ENCODE data around the gene GMEB2.

The GMEB2 gene

DNA sequence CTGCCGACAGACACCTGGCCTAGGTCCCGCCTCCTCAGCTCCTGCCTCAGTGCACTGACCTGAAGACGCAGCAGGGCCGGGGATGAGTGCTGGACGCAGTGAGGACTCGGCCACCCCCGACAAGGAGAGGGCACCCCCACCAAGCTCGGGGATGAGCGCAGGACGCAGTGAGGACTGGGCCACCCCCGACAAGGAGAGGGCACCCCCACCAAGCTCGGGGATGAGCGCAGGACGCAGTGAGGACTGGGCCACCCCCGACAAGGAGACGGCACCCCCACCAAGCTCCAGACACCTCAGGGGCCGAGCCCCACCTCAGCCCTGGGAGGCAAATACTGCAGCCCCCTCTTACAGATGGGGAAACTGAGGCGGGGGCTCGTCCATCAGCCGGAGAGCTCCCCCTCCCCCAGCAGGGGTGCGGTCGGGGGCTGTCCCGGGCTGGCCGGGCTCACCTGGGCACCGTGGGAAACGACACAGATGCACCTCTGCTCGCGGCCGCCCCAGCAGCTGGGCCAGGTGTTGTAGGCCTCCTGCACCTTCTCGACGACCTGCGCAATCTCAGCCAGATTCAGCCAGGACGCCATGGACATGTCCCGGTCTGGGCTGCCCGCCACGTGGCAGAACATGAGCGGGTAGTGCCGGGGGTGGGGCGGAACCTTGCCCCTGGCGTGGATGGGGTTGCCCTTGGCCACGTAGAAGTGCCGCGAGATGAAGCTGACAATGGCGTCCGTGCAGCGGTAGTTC is 60.3 kb downstream of the GMEB2 start:
- Histone ChIP-seq H3K9me3 (ENCODE audit: control extremely low read depth in 1 of 5, control insufficient read depth in 4 of 5, insufficient read depth in 2 of 5, low read depth in 1 of 5, low read length in 4 of 5) (no peaks in the 10 kb centered on the region), H3K36me3 (ENCODE audit: control insufficient read depth in 4 of 4, insufficient read depth in 4 of 4, low read length in 3 of 4) (peaks cover 0 to 6% (median 0%) of the 10 kb centered on the region in 4 experiments), H3K4me3 (ENCODE audit: control insufficient read depth in 1 of 7, extremely low read depth in 1 of 7, insufficient read depth in 4 of 7, low read depth in 2 of 7, low read length in 6 of 7) (no peak overlapping the region), H3K27me3 (replicated peaks in 2 of 5; ENCODE audit: control insufficient read depth in 4 of 5, insufficient read depth in 5 of 5, low read length in 4 of 5) (peaks cover 0 to 39% (median 4%) of the 10 kb centered on the region in 5 experiments), H3K27ac (ENCODE audit: insufficient read depth in 1 of 2, low read depth in 1 of 2, low read length in 2 of 2, poor library complexity in 1 of 2, severe bottlenecking in 2 of 2) (no peak overlapping the region), H3K4me1 (ENCODE audit: control extremely low read depth in 1 of 4, control insufficient read depth in 4 of 4, insufficient read depth in 4 of 4, low read length in 3 of 4) (peaks cover 0 to 28% (median 25%) of the 10 kb centered on the region in 4 experiments)
- DNase-seq = no peak
- ChIA-PET CTCF (interaction anchor here (1.1 to 1.7 kb wide), 5 partner anchors 10 to 46 kb away, joined by 3 to 4 read pairs (median 3); no protein-coding TSS in a partner anchor), POLR2A (no interaction called here)
- 88% methylated on average over 41 of the region's 46 CpGs for WGBS (ENCODE audit: insufficient coverage)

DNA sequence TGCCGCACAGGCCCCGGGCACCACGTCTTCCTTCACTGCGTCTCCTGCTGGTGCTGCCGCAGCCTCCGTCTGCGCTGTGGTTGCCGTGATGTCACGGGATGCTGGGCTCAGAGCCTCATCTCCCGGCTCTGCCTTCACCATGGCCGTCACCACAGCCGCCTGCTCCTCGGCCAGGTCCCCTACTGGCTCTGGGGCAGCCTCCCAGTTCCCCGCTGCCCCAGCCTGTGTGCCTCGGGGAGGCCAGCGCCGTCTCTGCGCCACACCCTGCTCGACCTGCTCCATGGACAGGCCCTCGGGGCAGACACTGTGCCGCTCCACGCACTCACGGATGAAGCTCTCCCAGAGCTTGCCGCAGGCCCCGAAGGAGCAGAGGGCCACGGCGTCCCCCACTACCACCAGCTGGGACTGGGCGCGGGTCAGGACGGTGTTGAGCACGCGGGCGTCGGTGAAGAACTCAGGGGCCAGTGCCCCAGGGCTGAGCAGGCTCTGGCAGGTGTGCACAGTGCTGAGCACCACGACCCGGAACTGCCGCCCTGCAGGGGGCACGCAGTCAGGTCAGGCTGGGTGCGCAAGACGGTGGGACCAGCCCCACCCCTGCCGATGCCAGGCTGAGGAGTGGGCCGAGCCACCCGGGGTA is 61.1 kb downstream of the GMEB2 start:
- DNase-seq = no peak
- no peak overlapping the region for H3K4me3 ChIP-seq (ENCODE audit: control insufficient read depth in 1 of 7, extremely low read depth in 1 of 7, insufficient read depth in 4 of 7, low read depth in 2 of 7, low read length in 6 of 7)
- peaks cover 0 to 33% (median 4%) of the 10 kb centered on the region in 5 experiments for H3K27me3 ChIP-seq (replicated peaks in 2 of 5; ENCODE audit: control insufficient read depth in 4 of 5, insufficient read depth in 5 of 5, low read length in 4 of 5)
- no peak overlapping the region for H3K27ac ChIP-seq (ENCODE audit: insufficient read depth in 1 of 2, low read depth in 1 of 2, low read length in 2 of 2, poor library complexity in 1 of 2, severe bottlenecking in 2 of 2)
- ChIA-PET POLR2A (interaction anchor here (1.3 kb wide), 1 partner anchor 28 kb away, joined by 5 read pairs; the partner anchor contains the start of gene PTK6), CTCF (interaction anchor here (0.9 to 1.7 kb wide), 6 partner anchors 9 to 28 kb away, joined by 3 to 7 read pairs (median 4); partner anchors contain the start of gene PTK6)
- peaks cover 0 to 28% (median 25%) of the 10 kb centered on the region in 4 experiments for H3K4me1 ChIP-seq (ENCODE audit: control extremely low read depth in 1 of 4, control insufficient read depth in 4 of 4, insufficient read depth in 4 of 4, low read length in 3 of 4)
- WGBS (ENCODE audit: insufficient coverage) = 95% methylated on average over 40 of the region's 43 CpGs
- H3K36me3 ChIP-seq (ENCODE audit: control insufficient read depth in 4 of 4, insufficient read depth in 4 of 4, low read length in 3 of 4) = peaks cover 0 to 11% (median 0%) of the 10 kb centered on the region in 4 experiments
- H3K9me3 ChIP-seq (ENCODE audit: control extremely low read depth in 1 of 5, control insufficient read depth in 4 of 5, insufficient read depth in 2 of 5, low read depth in 1 of 5, low read length in 4 of 5) = no peaks in the 10 kb centered on the region

DNA sequence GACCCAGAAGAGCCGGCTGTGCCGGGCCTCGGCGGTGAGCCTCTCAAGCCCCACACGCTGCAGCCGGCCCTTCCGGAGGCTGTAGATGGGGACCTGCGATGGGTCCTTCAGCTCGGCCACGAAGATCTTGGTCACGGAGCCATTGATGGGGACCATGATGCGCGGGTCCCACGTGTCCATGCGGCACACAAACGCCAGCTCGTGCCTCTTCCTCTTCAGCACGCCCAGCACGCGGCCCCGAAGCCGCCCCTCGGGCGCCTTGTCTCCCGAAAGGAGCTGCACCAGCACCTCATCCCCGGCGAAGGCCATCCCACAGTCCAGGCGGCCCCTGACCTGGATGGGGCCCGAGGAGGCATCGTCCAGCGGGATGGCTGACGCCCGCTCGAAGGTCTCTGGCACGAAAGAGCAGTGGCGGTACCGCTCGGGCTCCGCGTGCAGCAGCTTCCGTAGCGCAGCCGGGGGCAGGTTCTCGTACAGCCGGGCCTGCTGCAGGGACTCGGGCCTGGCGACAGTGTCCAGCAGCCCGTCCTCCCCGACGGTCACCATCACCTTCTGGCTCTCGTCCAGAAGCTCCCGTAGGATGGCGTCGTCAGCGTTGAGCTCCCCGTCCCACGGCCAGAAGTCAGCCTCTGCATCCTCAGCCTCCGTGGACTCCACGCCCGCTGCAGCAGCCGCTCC is 61.7 kb downstream of the GMEB2 start:
- WGBS (ENCODE audit: insufficient coverage) = 98% methylated on average over 61 of the region's 61 CpGs
- peaks cover 0 to 28% (median 25%) of the 10 kb centered on the region in 4 experiments for H3K4me1 ChIP-seq (ENCODE audit: control extremely low read depth in 1 of 4, control insufficient read depth in 4 of 4, insufficient read depth in 4 of 4, low read length in 3 of 4)
- ChIA-PET POLR2A (interaction anchor here (1.3 kb wide), 1 partner anchor 27 kb away, joined by 5 read pairs; the partner anchor contains the start of gene PTK6), CTCF (interaction anchor here (0.9 to 1.7 kb wide), 4 partner anchors 8 to 27 kb away, joined by 3 to 7 read pairs (median 4); partner anchors contain the start of gene PTK6)
- H3K27me3 ChIP-seq (replicated peaks in 2 of 5; ENCODE audit: control insufficient read depth in 4 of 5, insufficient read depth in 5 of 5, low read length in 4 of 5) = peaks cover 0 to 30% (median 4%) of the 10 kb centered on the region in 5 experiments
- H3K9me3 ChIP-seq (ENCODE audit: control extremely low read depth in 1 of 5, control insufficient read depth in 4 of 5, insufficient read depth in 2 of 5, low read depth in 1 of 5, low read length in 4 of 5) = no peaks in the 10 kb centered on the region
- H3K27ac ChIP-seq (ENCODE audit: insufficient read depth in 1 of 2, low read depth in 1 of 2, low read length in 2 of 2, poor library complexity in 1 of 2, severe bottlenecking in 2 of 2) = no peak overlapping the region
- peaks cover 0 to 13% (median 0%) of the 10 kb centered on the region in 4 experiments for H3K36me3 ChIP-seq (ENCODE audit: control insufficient read depth in 4 of 4, insufficient read depth in 4 of 4, low read length in 3 of 4)
- DNase-seq = no peak
- H3K4me3 ChIP-seq (ENCODE audit: control insufficient read depth in 1 of 7, extremely low read depth in 1 of 7, insufficient read depth in 4 of 7, low read depth in 2 of 7, low read length in 6 of 7) = no peak overlapping the region

DNA sequence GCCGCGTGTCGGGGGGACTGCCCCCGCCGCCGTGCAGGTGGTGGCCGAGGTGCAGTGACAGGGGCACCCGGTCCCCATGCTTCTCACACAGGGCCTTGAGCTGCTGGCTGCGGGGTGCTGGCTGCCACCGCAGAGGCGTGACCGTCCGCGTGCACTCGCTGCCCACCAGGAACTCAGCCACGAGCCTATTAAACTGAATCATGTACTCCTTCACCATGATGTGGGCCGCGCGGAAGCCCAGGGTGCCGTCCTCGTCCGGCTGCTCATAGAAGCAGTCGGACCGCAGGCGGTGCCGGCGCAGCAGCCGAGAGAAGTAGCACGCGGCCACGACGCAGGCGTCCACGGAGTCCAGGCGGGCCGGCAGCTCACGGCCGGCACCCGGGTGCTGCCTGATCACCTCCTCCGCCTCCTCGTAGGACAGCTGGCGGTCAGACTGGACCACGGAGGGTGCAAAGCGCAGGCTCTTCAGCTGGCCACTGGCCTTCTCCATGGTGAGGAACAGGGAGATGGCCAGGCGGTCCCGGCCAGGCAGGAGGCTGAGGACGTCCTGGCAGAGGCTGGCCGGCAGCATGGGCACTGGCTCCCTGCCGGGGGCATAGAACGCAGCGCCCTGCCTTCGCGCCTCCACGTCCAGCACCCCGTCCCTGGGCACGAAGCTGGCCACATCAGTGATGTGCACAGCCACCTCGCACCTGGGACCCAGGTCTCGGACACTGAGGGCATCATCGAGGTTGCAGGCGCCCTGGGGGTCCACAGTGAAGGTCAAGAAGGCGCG is 62.7 kb downstream of the GMEB2 start:
- DNase-seq = no peak
- Histone ChIP-seq H3K36me3 (ENCODE audit: control insufficient read depth in 4 of 4, insufficient read depth in 4 of 4, low read length in 3 of 4) (peaks cover 0 to 13% (median 0%) of the 10 kb centered on the region in 4 experiments), H3K9me3 (ENCODE audit: control extremely low read depth in 1 of 5, control insufficient read depth in 4 of 5, insufficient read depth in 2 of 5, low read depth in 1 of 5, low read length in 4 of 5) (no peaks in the 10 kb centered on the region), H3K27ac (ENCODE audit: insufficient read depth in 1 of 2, low read depth in 1 of 2, low read length in 2 of 2, poor library complexity in 1 of 2, severe bottlenecking in 2 of 2) (no peak overlapping the region), H3K27me3 (replicated peaks in 2 of 5; ENCODE audit: control insufficient read depth in 4 of 5, insufficient read depth in 5 of 5, low read length in 4 of 5) (peaks cover 0 to 24% (median 4%) of the 10 kb centered on the region in 5 experiments), H3K4me3 (ENCODE audit: control insufficient read depth in 1 of 7, extremely low read depth in 1 of 7, insufficient read depth in 4 of 7, low read depth in 2 of 7, low read length in 6 of 7) (no peak overlapping the region), H3K4me1 (ENCODE audit: control extremely low read depth in 1 of 4, control insufficient read depth in 4 of 4, insufficient read depth in 4 of 4, low read length in 3 of 4) (peaks cover 0 to 25% (median 25%) of the 10 kb centered on the region in 4 experiments)
- WGBS (ENCODE audit: insufficient coverage) = 96% methylated on average over 60 of the region's 62 CpGs
- CTCF ChIA-PET = interaction anchor here (0.9 to 1.7 kb wide), 3 partner anchors 9 to 26 kb away, joined by 3 to 7 read pairs (median 6); partner anchors contain the start of gene PTK6
- POLR2A ChIA-PET = interaction anchor here (1.3 kb wide), 1 partner anchor 26 kb away, joined by 5 read pairs; the partner anchor contains the start of gene PTK6

DNA sequence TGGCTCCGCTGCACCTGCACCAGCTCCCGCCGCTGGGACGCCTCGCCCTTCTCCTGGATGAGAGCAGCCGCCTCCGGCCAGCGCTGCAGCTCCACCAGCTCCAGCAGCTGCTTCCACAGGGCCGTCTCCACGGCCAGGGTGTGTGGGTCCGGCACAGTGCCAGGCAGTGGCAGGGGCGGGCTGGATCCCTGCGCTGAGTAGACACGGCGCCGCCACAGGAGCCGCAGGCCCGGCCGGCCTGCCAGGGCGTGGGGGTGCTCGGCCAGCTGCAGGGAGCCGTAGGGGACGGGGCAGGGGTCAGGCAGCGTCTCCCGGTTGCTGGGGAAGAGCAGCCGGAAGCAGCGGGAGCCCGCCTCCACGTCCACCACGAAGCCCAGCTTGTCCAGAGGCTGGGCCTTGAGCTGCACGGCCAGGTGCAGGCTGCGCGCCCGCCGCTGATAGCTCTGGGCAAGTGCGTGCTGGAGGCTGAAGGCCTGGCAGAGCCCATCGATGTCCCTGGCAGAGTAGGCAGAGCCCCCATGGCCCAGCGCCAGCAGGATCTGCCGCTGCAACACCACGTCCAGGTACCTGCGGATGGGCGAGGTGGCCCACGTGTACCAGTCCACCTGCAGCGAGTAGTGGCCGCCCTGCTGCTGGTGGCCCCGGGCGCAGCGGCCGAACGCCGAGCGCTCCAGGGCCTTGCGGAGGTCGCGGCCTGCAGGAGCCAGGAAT is 63.5 kb downstream of the GMEB2 start:
- CTCF ChIA-PET = interaction anchor here (0.9 to 1.0 kb wide), 2 partner anchors 9 to 17 kb away, joined by 3 to 4 read pairs; no protein-coding TSS in a partner anchor
- POLR2A ChIA-PET = interaction anchor here (0.8 kb wide), 1 partner anchor 20 kb away, joined by 3 read pairs; no protein-coding TSS in a partner anchor

More for the DNA sequence above, 63.5 kb downstream of the GMEB2 start:
- WGBS (ENCODE audit: insufficient coverage) = 97% methylated on average over 47 of the region's 55 CpGs
- Histone ChIP-seq H3K4me1 (ENCODE audit: control extremely low read depth in 1 of 4, control insufficient read depth in 4 of 4, insufficient read depth in 4 of 4, low read length in 3 of 4) (peaks cover 0 to 18% (median 16%) of the 10 kb centered on the region in 4 experiments), H3K36me3 (ENCODE audit: control insufficient read depth in 4 of 4, insufficient read depth in 4 of 4, low read length in 3 of 4) (peaks cover 0 to 13% (median 0%) of the 10 kb centered on the region in 4 experiments), H3K9me3 (ENCODE audit: control extremely low read depth in 1 of 5, control insufficient read depth in 4 of 5, insufficient read depth in 2 of 5, low read depth in 1 of 5, low read length in 4 of 5) (no peaks in the 10 kb centered on the region), H3K27me3 (replicated peaks in 2 of 5; ENCODE audit: control insufficient read depth in 4 of 5, insufficient read depth in 5 of 5, low read length in 4 of 5) (peaks cover 0 to 16% (median under 1%) of the 10 kb centered on the region in 5 experiments), H3K4me3 (ENCODE audit: control insufficient read depth in 1 of 7, extremely low read depth in 1 of 7, insufficient read depth in 4 of 7, low read depth in 2 of 7, low read length in 6 of 7) (no peak overlapping the region), H3K27ac (ENCODE audit: insufficient read depth in 1 of 2, low read depth in 1 of 2, low read length in 2 of 2, poor library complexity in 1 of 2, severe bottlenecking in 2 of 2) (no peak overlapping the region)
- DNase-seq = no peak
